Measurements from ENCODE around the gene AKR1C8. TPM values are rescaled to one million over a fixed set of nuclear protein-coding genes. Genes with fewer than 3 reads are reported as not detected.
"Not testable (repeated sequence)": the region's sequence is repeated elsewhere in the genome, so short reads cannot be mapped to it uniquely, and the experiment has no call there.

The AKR1C8 gene
- total RNA-seq (2014; rRNA removed; shearing (Covaris generic)), result not detected in 2 replicates
- not detected in 2 replicates for polyA plus RNA-seq (2015; cell fraction: cytosol; rRNA removed)
- not detected in 2 replicates for polyA plus RNA-seq (2015; cell fraction: nucleus; rRNA removed)

DNA sequence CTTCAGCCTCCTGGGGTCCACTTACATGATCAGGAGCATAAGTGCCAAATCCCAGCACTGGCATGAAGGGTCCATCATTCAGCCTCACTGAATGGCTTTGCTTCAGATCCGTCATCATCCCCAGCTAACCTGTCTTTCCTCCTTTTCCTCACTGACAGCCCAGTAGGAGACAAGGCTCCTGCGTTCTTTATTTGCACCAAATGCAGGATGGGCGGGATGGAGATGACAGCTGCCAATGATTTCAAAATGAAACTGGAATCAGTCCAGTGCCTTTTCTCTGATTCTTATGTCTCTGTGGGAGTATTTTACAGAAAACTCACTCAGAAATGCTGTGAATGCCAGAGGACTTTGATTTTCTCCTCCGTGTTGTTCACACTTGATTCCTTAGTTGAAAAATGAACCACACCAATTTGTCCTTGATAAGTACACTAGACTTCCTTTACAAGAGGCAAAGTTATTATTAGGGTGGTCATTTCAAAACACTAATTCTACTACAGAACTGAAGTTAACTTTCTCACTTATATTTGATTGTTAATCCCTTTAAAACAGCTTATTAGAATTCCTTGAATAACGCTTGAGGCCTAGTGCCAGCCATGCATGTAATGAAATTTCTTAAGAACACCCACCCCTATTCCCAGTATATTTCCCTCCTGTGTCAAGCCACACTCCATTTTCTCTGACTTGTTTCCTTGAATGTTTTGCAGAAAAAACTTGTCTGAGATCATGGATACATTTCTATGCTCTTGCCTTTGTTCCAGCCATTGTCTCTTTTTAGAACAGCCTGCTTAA is at the start of gene AKR1C8:
Gene AKR1C8 (minus strand): TSS at position 164 of the 789 bp plus-strand sequence. CDS start 46 bp downstream, at position 118.
- in situ Hi-C loops (cut with HindIII; ENCODE audit: low pct_unique_long_range_greater_than_20kb, low sequenced_read_pairs), result no loop called here
- DNase-seq (ENCODE audit: low read depth, low spot score), result no peak

DNA sequence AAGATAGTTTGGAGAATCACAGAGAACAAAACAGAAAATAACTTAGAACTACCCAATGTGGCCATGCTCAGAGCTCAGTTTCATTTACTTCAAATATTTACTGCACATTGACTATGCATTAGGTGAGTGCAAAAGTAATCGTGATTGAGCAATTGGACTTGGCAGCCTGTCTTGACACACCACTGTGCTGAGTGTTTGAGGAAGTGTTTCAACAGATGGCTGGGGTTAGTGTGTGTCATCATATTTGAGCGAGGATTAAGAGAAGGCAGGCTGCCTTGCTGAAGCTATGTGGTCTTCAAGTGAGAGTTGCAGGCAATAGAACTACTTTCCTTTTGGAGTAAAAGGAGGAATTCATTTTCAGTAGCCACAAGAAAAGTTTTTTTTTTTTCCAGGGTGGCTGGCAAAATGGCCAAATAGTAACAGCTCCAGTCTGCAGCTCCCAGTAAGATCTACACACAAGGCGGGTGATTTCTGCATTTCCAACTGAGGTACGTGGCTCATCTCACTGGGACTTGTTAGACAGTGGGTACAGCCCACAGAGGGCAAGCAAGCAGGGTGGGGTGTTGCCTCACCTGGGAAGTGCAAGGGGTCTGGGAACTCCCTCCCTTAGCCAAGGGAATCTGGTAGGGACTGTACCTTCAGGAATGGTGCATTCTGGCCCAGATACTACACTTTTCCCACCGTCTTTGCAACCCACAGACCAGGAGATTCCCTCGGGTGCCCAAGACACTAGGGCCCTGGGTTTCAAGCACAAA is 49.3 kb upstream of the AKR1C8 start:
- in situ Hi-C loops (cut with HindIII; ENCODE audit: low pct_unique_long_range_greater_than_20kb, low sequenced_read_pairs), result no loop called here
- no peak for DNase-seq (ENCODE audit: low read depth, low spot score)

GRCh38 chr10:5233324-5233723 is 48.4 kb upstream of the AKR1C8 start:
- DNase-seq (ENCODE audit: low read depth, low spot score), result no peak
- in situ Hi-C loops (cut with HindIII; ENCODE audit: low pct_unique_long_range_greater_than_20kb, low sequenced_read_pairs), result no loop called here

GRCh38 chr10:5229019-5229418 is 44.1 kb upstream of the AKR1C8 start:
- DNase-seq (ENCODE audit: low read depth, low spot score), result no peak
- in situ Hi-C loops (cut with HindIII; ENCODE audit: low pct_unique_long_range_greater_than_20kb, low sequenced_read_pairs), result no loop called here

- DNase-seq (ENCODE audit: low read depth, low spot score); in situ Hi-C loops (cut with HindIII; ENCODE audit: low pct_unique_long_range_greater_than_20kb, low sequenced_read_pairs): not testable (repeated sequence)
Measured at GRCh38 chr10:5222942-5223341, 38.0 kb upstream of the AKR1C8 start.

GRCh38 chr10:5219262-5219661 is 34.3 kb upstream of the AKR1C8 start:
- DNase-seq (ENCODE audit: low read depth, low spot score), result no peak
- in situ Hi-C loops (cut with HindIII; ENCODE audit: low pct_unique_long_range_greater_than_20kb, low sequenced_read_pairs), result no loop called here

DNA sequence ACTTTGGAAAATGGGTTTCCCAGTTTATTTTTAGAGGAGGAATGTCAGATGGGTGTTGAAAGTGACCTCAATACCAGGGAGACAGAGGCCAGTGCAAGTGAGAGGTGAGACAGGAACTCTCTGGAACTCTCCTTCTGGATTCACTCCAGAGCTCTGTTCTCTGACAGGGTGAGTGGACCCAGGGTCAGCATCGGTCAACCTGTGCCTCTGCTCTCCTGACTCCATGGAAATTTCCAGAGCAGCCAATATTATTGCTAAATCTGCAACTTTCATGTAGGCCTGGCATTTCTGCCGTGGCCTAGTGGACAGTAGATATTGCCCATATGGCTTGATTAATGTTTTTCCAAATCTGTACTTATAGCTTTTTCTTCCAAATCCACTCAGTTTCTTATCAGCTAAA is 31.9 kb upstream of the AKR1C8 start:
- no peak for DNase-seq (ENCODE audit: low read depth, low spot score)
- in situ Hi-C loops (cut with HindIII; ENCODE audit: low pct_unique_long_range_greater_than_20kb, low sequenced_read_pairs), result no loop called here

GRCh38 chr10:5211696-5212536 is 27.0 kb upstream of the AKR1C8 start:
- no peak for DNase-seq (ENCODE audit: low read depth, low spot score)
- in situ Hi-C loops (cut with HindIII; ENCODE audit: low pct_unique_long_range_greater_than_20kb, low sequenced_read_pairs), result no loop called here

- in situ Hi-C loops (cut with HindIII; ENCODE audit: low pct_unique_long_range_greater_than_20kb, low sequenced_read_pairs), result not testable (repeated sequence)
- DNase-seq (ENCODE audit: low read depth, low spot score), result peak; percentile 4
Measured at GRCh38 chr10:5210261-5210660, 25.3 kb upstream of the AKR1C8 start.

DNA sequence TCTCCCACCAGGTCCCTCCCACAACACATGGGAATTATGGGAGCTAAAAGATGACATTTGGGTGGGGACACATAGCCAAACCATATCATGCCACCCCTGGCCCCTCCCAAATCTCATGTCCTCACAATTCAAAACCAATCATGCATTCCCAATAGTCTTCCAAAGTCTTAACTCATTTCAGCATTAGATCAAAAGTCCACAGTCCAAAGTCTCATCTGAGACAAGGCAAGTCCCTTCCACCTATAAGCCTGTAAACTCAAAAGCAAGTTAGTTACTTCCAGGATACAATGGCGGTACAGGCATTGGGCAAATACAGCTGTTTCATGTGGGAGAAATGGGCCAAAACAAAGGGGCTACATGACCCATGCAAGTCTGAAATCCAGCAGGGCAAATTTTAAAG is 24.8 kb upstream of the AKR1C8 start:
- DNase-seq (ENCODE audit: low read depth, low spot score); in situ Hi-C loops (cut with HindIII; ENCODE audit: low pct_unique_long_range_greater_than_20kb, low sequenced_read_pairs): not testable (repeated sequence)

DNA sequence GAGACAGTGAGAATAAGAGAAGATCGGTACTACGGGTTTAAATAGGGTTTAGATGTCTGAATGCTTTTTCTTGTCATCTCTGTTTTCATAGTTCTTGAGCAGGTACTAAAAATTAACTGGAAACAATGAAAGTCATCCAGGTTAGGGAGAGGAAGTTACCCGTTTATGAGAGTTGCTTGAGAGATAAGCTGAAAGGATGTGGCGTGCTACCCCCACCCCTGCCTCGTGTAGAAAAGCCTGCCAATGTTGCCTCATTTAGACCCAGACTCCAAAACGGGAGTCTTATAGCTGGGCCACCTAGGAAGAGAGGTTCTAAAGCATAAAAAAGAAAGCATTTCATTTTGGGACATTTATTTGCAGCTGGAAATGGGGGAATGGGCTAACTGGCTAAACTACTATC is 21.8 kb upstream of the AKR1C8 start:
- in situ Hi-C loops (cut with HindIII; ENCODE audit: low pct_unique_long_range_greater_than_20kb, low sequenced_read_pairs), result no loop called here
- no peak for DNase-seq (ENCODE audit: low read depth, low spot score)

GRCh38 chr10:5199398-5199797 is 14.4 kb upstream of the AKR1C8 start:
- in situ Hi-C loops (cut with HindIII; ENCODE audit: low pct_unique_long_range_greater_than_20kb, low sequenced_read_pairs), result no loop called here
- peak; percentile 17 for DNase-seq (ENCODE audit: low read depth, low spot score)

GRCh38 chr10:5198386-5198785 is 13.4 kb upstream of the AKR1C8 start:
- in situ Hi-C loops (cut with HindIII; ENCODE audit: low pct_unique_long_range_greater_than_20kb, low sequenced_read_pairs), result no loop called here
- no peak for DNase-seq (ENCODE audit: low read depth, low spot score)

DNA sequence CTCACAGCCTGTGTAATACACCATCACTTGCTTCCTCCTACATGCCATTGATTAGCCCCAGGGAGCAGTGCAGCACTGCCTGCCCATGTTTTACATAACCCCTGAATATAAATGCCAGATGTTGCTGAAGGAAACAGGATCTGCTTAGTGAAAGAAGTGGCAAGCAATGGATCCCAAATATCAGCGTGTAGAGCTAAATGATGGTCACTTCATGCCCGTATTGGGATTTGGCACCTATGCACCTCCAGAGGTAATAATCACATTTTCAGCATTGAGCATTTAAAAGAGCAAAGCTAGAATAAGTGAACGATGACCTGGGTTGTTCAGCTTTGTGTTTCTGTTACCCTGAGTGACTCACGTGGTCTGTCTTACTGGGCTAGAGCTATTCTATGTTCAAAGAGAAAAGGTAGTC is 11.8 kb upstream of the AKR1C8 start, which contains the start of gene AKR1C4:
Gene AKR1C4 (plus strand): TSS at position 136 of the 412 bp plus-strand sequence. CDS start 31 bp downstream, at position 167.
- DNase-seq (ENCODE audit: low read depth, low spot score), result no peak
- in situ Hi-C loops (cut with HindIII; ENCODE audit: low pct_unique_long_range_greater_than_20kb, low sequenced_read_pairs), result no loop called here

DNA sequence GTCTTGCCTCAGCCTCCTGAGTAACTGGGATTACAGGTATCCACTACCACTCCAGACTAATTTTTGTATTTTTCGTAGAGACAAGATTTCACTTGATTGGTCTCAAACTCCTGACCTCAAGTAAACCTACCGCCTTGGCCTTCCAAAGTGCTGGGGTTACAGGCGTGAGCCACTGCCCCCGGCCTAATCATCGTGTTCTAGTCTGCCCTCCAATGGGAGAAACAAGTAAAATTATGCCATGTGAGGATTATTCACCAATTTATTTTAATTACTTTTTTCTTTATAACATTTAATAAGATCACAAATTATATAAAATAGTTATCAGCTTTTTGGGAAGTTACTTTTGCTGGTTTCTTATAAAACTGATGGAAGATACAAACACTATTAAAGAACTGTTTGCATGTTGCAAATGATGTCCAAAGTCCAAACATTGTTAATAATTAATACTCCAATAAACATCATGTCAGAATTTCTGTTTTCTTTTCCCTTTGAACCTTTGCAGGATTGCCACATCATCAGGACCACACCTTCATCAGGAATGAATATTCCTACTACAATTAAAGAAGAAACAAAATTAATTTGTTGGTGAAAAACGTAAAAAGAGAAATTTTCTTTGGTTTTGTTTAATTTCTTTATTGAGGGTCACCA is 10.9 kb upstream of the AKR1C8 start:
- in situ Hi-C loops (cut with HindIII; ENCODE audit: low pct_unique_long_range_greater_than_20kb, low sequenced_read_pairs), result no loop called here
- DNase-seq (ENCODE audit: low read depth, low spot score), result no peak

- DNase-seq (ENCODE audit: low read depth, low spot score), result no peak
- in situ Hi-C loops (cut with HindIII; ENCODE audit: low pct_unique_long_range_greater_than_20kb, low sequenced_read_pairs), result no loop called here
Measured at GRCh38 chr10:5194431-5194830, 9.5 kb upstream of the AKR1C8 start.

GRCh38 chr10:5188358-5188757 is 3.4 kb upstream of the AKR1C8 start:
- no peak for DNase-seq (ENCODE audit: low read depth, low spot score)

More at GRCh38 chr10:5188358-5188757, 3.4 kb upstream of the AKR1C8 start:
- in situ Hi-C loops (cut with HindIII; ENCODE audit: low pct_unique_long_range_greater_than_20kb, low sequenced_read_pairs), result no loop called here

All from SK-MEL-5 (cell line).